Hepatocyte (in vitro differentiated cells): ENCODE data around the gene ARHGAP26. TPM values are rescaled to one million over a fixed set of nuclear protein-coding genes. Genes with fewer than 3 reads are reported as not detected.

ENCODE experiments used
- DNase-seq: peaks from one replicate; pipeline ENCODE4 v3.0.0-alpha.2; 2016; ENCODE audit warnings: low spot score
- H2AFZ ChIP-seq: fragments of 200-600 bp; sonication (generic); 2 replicates; pipeline ENCODE4 v1.6.0; 2016; ENCODE audit warnings: antibody characterized with exemption, mild to moderate bottlenecking
- H3K27ac ChIP-seq: fragments of 200-600 bp; sonication (generic); 2 replicates; pipeline ENCODE4 v1.5.1; 2016; ENCODE audit warnings: mild to moderate bottlenecking
- H3K27me3 ChIP-seq: fragments of 200-600 bp; sonication (generic); 2 replicates; pipeline ENCODE4 v1.6.1; 2016
- H3K36me3 ChIP-seq: fragments of 200-600 bp; sonication (generic); replicated peaks from 2 replicates; pipeline ENCODE4 v1.5.1; 2016; ENCODE audit warnings: low read depth; ENCODE audit not compliant: insufficient read depth
- H3K4me1 ChIP-seq: fragments of 200-600 bp; sonication (generic); 2 replicates; pipeline ENCODE4 v1.5.1; 2016; ENCODE audit warnings: mild to moderate bottlenecking, moderate library complexity; ENCODE audit not compliant: insufficient read depth
- H3K4me2 ChIP-seq: fragments of 200-600 bp; sonication (generic); 2 replicates; pipeline ENCODE4 v1.6.0; 2016
- H3K4me3 ChIP-seq: fragments of 200-600 bp; sonication (generic); 2 replicates; pipeline ENCODE4 v1.5.1; 2016; ENCODE audit warnings: mild to moderate bottlenecking
- H3K79me2 ChIP-seq: fragments of 200-600 bp; sonication (generic); 2 replicates; pipeline ENCODE4 v1.6.0; 2017; ENCODE audit warnings: mild to moderate bottlenecking
- H3K9me2 ChIP-seq: fragments of 200-600 bp; sonication (generic); replicated peaks from 2 replicates; pipeline ENCODE4 v1.6.0; 2017; ENCODE audit warnings: mild to moderate bottlenecking; ENCODE audit not compliant: insufficient read depth
- H3K9me3 ChIP-seq: fragments of 200-600 bp; sonication (generic); 2 replicates; pipeline ENCODE4 v1.5.1; 2016; ENCODE audit warnings: low read depth, mild to moderate bottlenecking
- H4K20me1 ChIP-seq: fragments of 200-600 bp; sonication (generic); 2 replicates; pipeline ENCODE4 v1.6.0; 2016; ENCODE audit warnings: mild to moderate bottlenecking; ENCODE audit not compliant: insufficient read depth, poor library complexity, severe bottlenecking
- CTCF ChIP-seq: fragments of 200-600 bp; sonication (generic); IDR thresholded peaks from 2 replicates; pipeline ENCODE4 v1.5.1; 2016; ENCODE audit warnings: antibody characterized with exemption, mild to moderate bottlenecking; ENCODE audit not compliant: poor library complexity
- EZH2 ChIP-seq: fragments of 200-600 bp; sonication (generic); IDR thresholded peaks from 2 replicates; pipeline ENCODE4 v1.6.1; 2016; ENCODE audit warnings: antibody characterized with exemption, mild to moderate bottlenecking, borderline replicate concordance
- EZH2phosphoT487 ChIP-seq: fragments of 200-600 bp; sonication (generic); IDR thresholded peaks from one replicate; pipeline ENCODE4 v1.6.1; 2018; ENCODE audit warnings: antibody characterized with exemption, mild to moderate bottlenecking, low read depth, moderate library complexity; ENCODE audit not compliant: unreplicated experiment, severe bottlenecking
- WGBS: methylation state at CpG from one replicate; pipeline ENCODE4 v1.1.6; 2016; ENCODE audit warnings: low lambda C conversion rate; ENCODE audit errors: missing lambda C conversion rate; 5-methylcytosine and 5-hydroxymethylcytosine counted together
- polyA plus RNA-seq: library from polyadenylated mRNA; unstranded; fragments of >200 nt; fragmentation: Nextera tagmentation; extraction: Ambion mirVana; gene quantifications from 2 replicates; pipeline ENCODE4 v1.2.1, GENCODE V29; 2016
- total RNA-seq: library from RNA; depleted of rRNA; stranded (reverse); fragments of >200 nt; gene quantifications from 2 replicates; pipeline ENCODE4 v1.2.3, GENCODE V29; 2014

The ARHGAP26 gene
- total and polyA plus RNA-seq, 2 experiments from 2014 or later = 16.5 to 19.8 TPM

- WGBS = 97% methylated on average over 3 of the region's 3 CpGs
- Histone ChIP-seq H3K9me2 (no peaks in the 10 kb centered on the region), H3K9me3 (no peaks in the 10 kb centered on the region), H3K27me3 (no peaks in the 10 kb centered on the region), H3K79me2 (peaks cover 59% of the 10 kb centered on the region), H4K20me1 (no peaks in the 10 kb centered on the region), H3K27ac (no peak overlapping the region), H3K36me3 (no peaks in the 10 kb centered on the region), H3K4me2 (no peak overlapping the region), H2AFZ (no peak overlapping the region), H3K4me3 (no peak overlapping the region), H3K4me1 (peaks cover 29% of the 10 kb centered on the region)
- DNase-seq = no peak
- no peak for TF ChIP-seq EZH2phosphoT487
- no peak for TF ChIP-seq EZH2
- TF ChIP-seq CTCF = no peak
Measured at GRCh38 chr5:142813220-142813619, 43.0 kb downstream of the ARHGAP26 start.

- H3K9me2 ChIP-seq = no peaks in the 10 kb centered on the region
- H3K4me2 ChIP-seq = no peak overlapping the region
- H3K79me2 ChIP-seq = peaks cover 60% of the 10 kb centered on the region
- DNase-seq = no peak
- H2AFZ ChIP-seq = no peak overlapping the region
- no peaks in the 10 kb centered on the region for H3K27me3 ChIP-seq
- no peaks in the 10 kb centered on the region for H4K20me1 ChIP-seq
- WGBS = 91% methylated on average over 3 of the region's 3 CpGs
- no peaks in the 10 kb centered on the region for H3K36me3 ChIP-seq
- H3K4me1 ChIP-seq = peaks cover 27% of the 10 kb centered on the region
- no peak overlapping the region for H3K27ac ChIP-seq
- H3K4me3 ChIP-seq = no peak overlapping the region
- TF ChIP-seq EZH2phosphoT487 (no peak), EZH2 (no peak), CTCF (no peak)
- no peaks in the 10 kb centered on the region for H3K9me3 ChIP-seq
Measured at GRCh38 chr5:142814122-142814521, 43.9 kb downstream of the ARHGAP26 start.

DNA sequence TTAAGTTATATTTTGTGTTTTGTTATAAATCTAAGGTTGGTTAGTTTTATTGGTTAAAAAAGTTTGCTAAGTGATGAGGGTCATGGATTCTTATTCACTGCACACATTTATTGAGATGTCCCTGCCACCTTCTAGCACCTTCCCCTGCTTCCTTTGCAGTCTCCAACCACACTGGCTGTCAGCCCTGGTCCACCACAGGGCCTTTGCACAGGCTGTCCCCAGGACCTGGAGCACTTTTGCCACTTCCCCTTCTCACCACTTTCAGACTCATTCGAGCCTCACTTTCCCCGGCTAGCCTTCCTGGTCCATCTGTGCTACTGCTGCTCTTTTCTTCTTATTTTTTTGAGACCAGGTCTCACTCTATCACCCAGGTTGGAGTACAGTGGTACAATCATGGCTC, 45.3 kb downstream of the ARHGAP26 start:
- Histone ChIP-seq H3K4me2 (no peak overlapping the region), H4K20me1 (no peaks in the 10 kb centered on the region), H3K9me3 (no peaks in the 10 kb centered on the region), H3K79me2 (peaks cover 51% of the 10 kb centered on the region), H3K9me2 (no peaks in the 10 kb centered on the region), H3K36me3 (no peaks in the 10 kb centered on the region), H3K4me3 (no peak overlapping the region), H3K27ac (no peak overlapping the region), H3K27me3 (no peaks in the 10 kb centered on the region), H3K4me1 (peaks cover 24% of the 10 kb centered on the region), H2AFZ (no peak overlapping the region)
- no peak for DNase-seq
- 97% methylated on average over 2 of the region's 2 CpGs for WGBS
- no peak for TF ChIP-seq CTCF
- TF ChIP-seq EZH2 = no peak
